ENCODE results near the gene PCCA.

The PCCA gene

GRCh38 chr13:100434010-100434763, 345.3 kb downstream of the PCCA start:
- Histone ChIP-seq H3K27ac (ENCODE audit: low read length) (no peak overlapping the region), H3K27me3 (ENCODE audit: insufficient read depth, low read length, poor library complexity) (no peaks in the 10 kb centered on the region), H3K9ac (ENCODE audit: low read depth, low read length) (no peak overlapping the region), H4K20me1 (ENCODE audit: insufficient read depth, low read length) (no peaks in the 10 kb centered on the region), H2AFZ (ENCODE audit: low read depth, low read length) (no peak overlapping the region), H3K4me1 (ENCODE audit: insufficient read depth, low read length) (no peaks in the 10 kb centered on the region), H3K4me3 (ENCODE audit: low read depth in 1 of 2, low read length in 2 of 2) (no peak overlapping the region), H3K79me2 (ENCODE audit: insufficient read depth, low read length) (no peaks in the 10 kb centered on the region), H3K36me3 (ENCODE audit: insufficient read depth, low read length) (no peaks in the 10 kb centered on the region), H3K4me2 (ENCODE audit: insufficient read depth, low read length) (no peak overlapping the region), H3K9me3 (ENCODE audit: insufficient read depth, low read length, severe bottlenecking) (no peaks in the 10 kb centered on the region)
- DNase-seq, result no peak
- TF ChIP-seq EZH2 (IDR thresholded peaks at IDR 0.05; ENCODE audit: borderline replicate concordance, low read depth, low read length, severe bottlenecking) (no peak), CTCF (IDR thresholded peaks at IDR 0.05; ENCODE audit: borderline replicate concordance, extremely low read depth, low read length, poor library complexity, severe bottlenecking) (no peak)
- no peak for ATAC-seq (ENCODE audit: insufficient read depth, low read depth)

DNA sequence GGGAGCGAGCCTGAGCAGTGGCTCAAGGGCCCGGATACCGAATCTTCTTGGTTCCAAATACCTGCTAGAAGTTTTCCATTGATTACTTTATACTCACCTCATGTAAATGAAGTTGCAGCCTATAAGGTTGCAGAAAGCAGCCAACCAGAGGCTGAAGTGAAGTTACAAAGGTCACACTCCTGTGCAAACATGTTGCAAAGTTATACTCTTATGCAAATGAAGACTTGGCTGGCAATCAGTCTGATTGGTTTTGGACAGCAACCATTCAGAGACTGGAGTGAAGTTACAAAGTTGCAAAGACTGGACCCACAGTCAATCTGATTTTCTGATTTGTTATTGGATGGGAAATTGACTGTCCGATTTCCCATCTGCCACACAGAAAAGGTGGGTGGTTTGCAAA, 347.2 kb downstream of the PCCA start:
- TF ChIP-seq CTCF (IDR thresholded peaks at IDR 0.05; ENCODE audit: borderline replicate concordance, extremely low read depth, low read length, poor library complexity, severe bottlenecking) (no peak), EZH2 (IDR thresholded peaks at IDR 0.05; ENCODE audit: borderline replicate concordance, low read depth, low read length, severe bottlenecking) (no peak)
- H3K36me3 ChIP-seq (ENCODE audit: insufficient read depth, low read length), result no peaks in the 10 kb centered on the region
- H3K4me3 ChIP-seq (ENCODE audit: low read depth in 1 of 2, low read length in 2 of 2), result no peak overlapping the region

DNA sequence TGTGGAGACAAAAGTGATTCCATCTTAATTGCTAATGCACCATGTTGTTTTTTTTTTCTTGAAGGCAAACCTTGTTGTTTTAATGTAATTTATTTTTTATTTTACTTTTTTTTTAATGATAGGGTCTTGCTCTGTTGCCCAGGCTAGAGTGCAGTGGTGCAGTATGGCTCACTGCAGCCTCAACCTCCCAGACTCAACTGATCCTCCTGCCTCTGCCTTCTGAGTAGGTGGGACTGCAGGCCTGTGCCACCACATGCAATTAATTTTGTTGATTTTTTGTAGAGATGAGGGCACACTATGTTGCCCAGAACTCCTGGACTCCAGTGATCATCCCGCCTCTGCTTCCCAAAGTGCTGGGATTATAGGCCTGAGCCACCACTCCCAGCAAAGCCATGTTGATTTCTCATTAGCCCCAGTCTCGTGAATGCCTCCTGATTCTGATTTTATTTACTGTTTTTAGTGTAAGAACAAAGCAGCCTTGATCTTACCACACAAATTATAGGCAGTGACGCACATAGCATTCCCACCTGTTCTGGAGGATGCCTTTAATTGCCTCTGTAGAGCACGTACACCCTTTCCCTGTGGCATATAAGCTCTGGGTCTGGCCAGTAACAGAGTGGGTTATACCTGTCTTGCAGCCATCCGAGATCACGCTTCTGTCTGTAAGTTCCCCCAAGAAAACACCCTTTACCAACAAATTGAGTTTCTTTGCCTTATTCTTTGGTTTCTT, 349.3 kb downstream of the PCCA start:
- DNase-seq (no peak), ATAC-seq (ENCODE audit: insufficient read depth, low read depth) (no peak)
- Histone ChIP-seq H3K4me2 (ENCODE audit: insufficient read depth, low read length) (no peak overlapping the region), H3K27me3 (ENCODE audit: insufficient read depth, low read length, poor library complexity) (no peaks in the 10 kb centered on the region), H3K27ac (ENCODE audit: low read length) (no peak overlapping the region), H3K4me3 (ENCODE audit: low read depth in 1 of 2, low read length in 2 of 2) (no peak overlapping the region), H4K20me1 (ENCODE audit: insufficient read depth, low read length) (no peaks in the 10 kb centered on the region), H3K36me3 (ENCODE audit: insufficient read depth, low read length) (no peaks in the 10 kb centered on the region), H3K79me2 (ENCODE audit: insufficient read depth, low read length) (no peaks in the 10 kb centered on the region), H3K9me3 (ENCODE audit: insufficient read depth, low read length, severe bottlenecking) (no peaks in the 10 kb centered on the region), H2AFZ (ENCODE audit: low read depth, low read length) (no peak overlapping the region), H3K9ac (ENCODE audit: low read depth, low read length) (no peak overlapping the region), H3K4me1 (ENCODE audit: insufficient read depth, low read length) (no peaks in the 10 kb centered on the region)
- TF ChIP-seq CTCF (IDR thresholded peaks at IDR 0.05; ENCODE audit: borderline replicate concordance, extremely low read depth, low read length, poor library complexity, severe bottlenecking) (no peak), EZH2 (IDR thresholded peaks at IDR 0.05; ENCODE audit: borderline replicate concordance, low read depth, low read length, severe bottlenecking) (no peak)

More for the DNA sequence above, 347.2 kb downstream of the PCCA start:
- H3K4me2 ChIP-seq (ENCODE audit: insufficient read depth, low read length), result no peak overlapping the region
- no peak for DNase-seq
- H4K20me1 ChIP-seq (ENCODE audit: insufficient read depth, low read length), result no peaks in the 10 kb centered on the region
- H3K9ac ChIP-seq (ENCODE audit: low read depth, low read length), result no peak overlapping the region
- no peak for ATAC-seq (ENCODE audit: insufficient read depth, low read depth)
- no peaks in the 10 kb centered on the region for H3K4me1 ChIP-seq (ENCODE audit: insufficient read depth, low read length)
- no peaks in the 10 kb centered on the region for H3K79me2 ChIP-seq (ENCODE audit: insufficient read depth, low read length)
- H3K27ac ChIP-seq (ENCODE audit: low read length), result no peak overlapping the region
- no peaks in the 10 kb centered on the region for H3K27me3 ChIP-seq (ENCODE audit: insufficient read depth, low read length, poor library complexity)
- H3K9me3 ChIP-seq (ENCODE audit: insufficient read depth, low read length, severe bottlenecking), result no peaks in the 10 kb centered on the region
- no peak overlapping the region for H2AFZ ChIP-seq (ENCODE audit: low read depth, low read length)

Data from DND-41 (cell line).